ENCODE measurements around the gene NANOS2.
"Not testable (repeated sequence)": the region's sequence is repeated elsewhere in the genome, so short reads cannot be mapped to it uniquely, and the experiment has no call there.

The NANOS2 gene

GRCh38 chr19:45874620-45874966 lies 40.0 kb downstream of the NANOS2 start:
- DNase-seq (ENCODE audit: low spot score): no peak

- DNase-seq (ENCODE audit: low spot score): no peak
Measured at GRCh38 chr19:45873219-45873772, 41.3 kb downstream of the NANOS2 start.

GRCh38 chr19:45872095-45872919 lies 42.3 kb downstream of the NANOS2 start:
- no peak for DNase-seq (ENCODE audit: low spot score)

GRCh38 chr19:45870798-45871197 lies 43.8 kb downstream of the NANOS2 start:
- no peak for DNase-seq (ENCODE audit: low spot score)

- not testable (repeated sequence) for DNase-seq (ENCODE audit: low spot score)
Measured at GRCh38 chr19:45867241-45867640, 47.3 kb downstream of the NANOS2 start.

- DNase-seq (ENCODE audit: low spot score): no peak
Measured at GRCh38 chr19:45866400-45867176, 48.0 kb downstream of the NANOS2 start.

GRCh38 chr19:45865269-45865948 lies 49.2 kb downstream of the NANOS2 start:
- no peak for DNase-seq (ENCODE audit: low spot score)

- no peak for DNase-seq (ENCODE audit: low spot score)
Measured at GRCh38 chr19:45864629-45865082, 49.9 kb downstream of the NANOS2 start.

GRCh38 chr19:45863840-45864628 lies 50.5 kb downstream of the NANOS2 start, which contains the start of gene FOXA3:
Gene FOXA3, plus strand, starts transcription at chr19:45864326. Its CDS starts 131 bp downstream, at chr19:45864457.
- DNase-seq (ENCODE audit: low spot score): no peak

GRCh38 chr19:45863335-45863839 lies 51.2 kb downstream of the NANOS2 start:
- DNase-seq (ENCODE audit: low spot score): no peak

All from left forelimb (tissue), 1 donor.